Measurements from ENCODE around the gene SPEM1.

Gene SPEM1

GRCh38 chr17:7382901-7383300 lies 37.2 kb upstream of the SPEM1 start:
- TF ChIP-seq CTCF (IDR thresholded peaks at IDR 0.05; ENCODE audit: low read depth, low read length), result no peak
- no peak overlapping the region for H3K4me3 ChIP-seq (ENCODE audit: low read depth, low read length)
- in situ Hi-C loops (cut with HindIII; ENCODE audit: low sequenced_read_pairs), result no loop called here
- no peak for DNase-seq (ENCODE audit: low read depth, low spot score)

GRCh38 chr17:7383371-7383741 lies 36.8 kb upstream of the SPEM1 start:
- no peak for TF ChIP-seq CTCF (IDR thresholded peaks at IDR 0.05; ENCODE audit: low read depth, low read length)
- in situ Hi-C loops (cut with HindIII; ENCODE audit: low sequenced_read_pairs), result no loop called here
- no peak for DNase-seq (ENCODE audit: low read depth, low spot score)
- H3K4me3 ChIP-seq (ENCODE audit: low read depth, low read length), result no peak overlapping the region

- H3K4me3 ChIP-seq (ENCODE audit: low read depth, low read length), result peak overlapping the region; percentile 36
- DNase-seq (ENCODE audit: low read depth, low spot score), result peak; percentile 18
- TF ChIP-seq CTCF (IDR thresholded peaks at IDR 0.05; ENCODE audit: low read depth, low read length), result no peak
- in situ Hi-C loops (cut with HindIII; ENCODE audit: low sequenced_read_pairs), result no loop called here
These were observed 36.2 kb upstream of the SPEM1 start for GRCh38 chr17:7383742-7384488.

GRCh38 chr17:7384489-7385081 lies 35.5 kb upstream of the SPEM1 start:
- peak overlapping the region; percentile 36 for H3K4me3 ChIP-seq (ENCODE audit: low read depth, low read length)
- TF ChIP-seq CTCF (IDR thresholded peaks at IDR 0.05; ENCODE audit: low read depth, low read length), result no peak
- in situ Hi-C loops (cut with HindIII; ENCODE audit: low sequenced_read_pairs), result no loop called here
- no peak for DNase-seq (ENCODE audit: low read depth, low spot score)

- no peak for DNase-seq (ENCODE audit: low read depth, low spot score)
- TF ChIP-seq CTCF (IDR thresholded peaks at IDR 0.05; ENCODE audit: low read depth, low read length), result no peak
- H3K4me3 ChIP-seq (ENCODE audit: low read depth, low read length), result no peak overlapping the region
- in situ Hi-C loops (cut with HindIII; ENCODE audit: low sequenced_read_pairs), result no loop called here
These were observed 31.3 kb upstream of the SPEM1 start for GRCh38 chr17:7388856-7389255.

GRCh38 chr17:7389924-7390910 lies 29.9 kb upstream of the SPEM1 start:
- TF ChIP-seq CTCF (IDR thresholded peaks at IDR 0.05; ENCODE audit: low read depth, low read length), result no peak
- DNase-seq (ENCODE audit: low read depth, low spot score), result no peak
- in situ Hi-C loops (cut with HindIII; ENCODE audit: low sequenced_read_pairs), result no loop called here
- H3K4me3 ChIP-seq (ENCODE audit: low read depth, low read length), result no peak overlapping the region
